HepG2 (cell line): Measurements from ENCODE around the gene AMZ2.

ENCODE experiments used
- NFYB ChIP-seq: sonication (generic); formaldehyde crosslinking; IDR thresholded peaks from 2 replicates; pipeline ENCODE4 v1.4.0; 2020; ENCODE audit warnings: missing genetic modification reagents
- SMAD3 ChIP-seq: sonication (generic); formaldehyde crosslinking; IDR thresholded peaks from 2 replicates; pipeline ENCODE4 v1.4.0; 2020; ENCODE audit warnings: missing genetic modification reagents
- SMARCC2 ChIP-seq: fragments of 450-650 bp; IDR thresholded peaks from 2 replicates; pipeline ENCODE4 v1.6.1; 2017; ENCODE audit warnings: antibody characterized with exemption, mild to moderate bottlenecking
- U2AF1 ChIP-seq: fragments of 200-400 bp; formaldehyde crosslinking; optimal IDR thresholded peaks from 2 replicates; pipeline ENCODE3; 2017; ENCODE audit warnings: mild to moderate bottlenecking, low read depth, low read length
- ZNF776 ChIP-seq: sonication (generic); formaldehyde crosslinking; IDR thresholded peaks from 2 replicates; pipeline ENCODE4 v1.4.0; 2020; ENCODE audit warnings: mild to moderate bottlenecking, missing genetic modification reagents
- TF ChIP-seq, protein P1 (sequence below): sonication (generic); formaldehyde crosslinking; IDR thresholded peaks from 2 replicates; pipeline ENCODE4 v1.8.1; 2023; ENCODE audit warnings: mild to moderate bottlenecking, missing genetic modification reagents

DNA sequence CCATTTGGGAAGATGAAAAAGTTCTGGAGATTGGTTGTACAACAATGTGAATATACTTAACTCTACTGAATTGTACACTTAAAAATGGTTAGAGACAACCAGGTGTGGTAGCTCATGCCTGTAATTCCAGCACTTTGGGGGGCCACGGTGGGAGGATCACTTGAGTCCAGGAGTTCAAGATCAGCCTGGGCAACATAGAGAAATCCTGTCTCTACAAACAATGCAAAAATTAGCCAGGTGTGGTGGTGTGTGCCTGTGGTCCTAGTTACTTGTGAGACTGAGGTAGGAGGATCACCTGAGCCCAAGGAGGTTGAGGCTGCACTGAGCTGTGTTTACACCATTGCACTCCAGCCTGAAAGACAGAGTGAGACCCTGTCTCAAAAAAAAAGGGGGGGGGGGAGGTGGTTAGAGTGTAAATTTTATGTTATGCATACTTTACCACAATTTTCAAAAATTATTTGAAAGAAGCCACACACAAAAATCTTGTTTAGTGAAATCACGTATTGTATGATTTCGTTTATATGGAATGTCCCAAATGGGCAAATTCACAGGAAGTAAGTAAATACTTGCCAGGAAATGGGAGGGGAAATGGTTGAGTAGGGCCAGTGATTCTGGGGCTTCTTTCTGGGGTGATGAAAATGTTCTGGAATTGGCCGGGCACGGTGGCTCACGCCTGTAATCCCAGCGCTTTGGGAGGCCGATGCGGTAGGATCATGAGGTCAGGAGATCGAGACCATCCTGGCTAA is 37.1 kb upstream of the AMZ2 start:
- no peak for TF ChIP-seq U2AF1
- TF ChIP-seq SMAD3 (CRISPR knock-in tag): no peak
- TF ChIP-seq, protein P1, sequence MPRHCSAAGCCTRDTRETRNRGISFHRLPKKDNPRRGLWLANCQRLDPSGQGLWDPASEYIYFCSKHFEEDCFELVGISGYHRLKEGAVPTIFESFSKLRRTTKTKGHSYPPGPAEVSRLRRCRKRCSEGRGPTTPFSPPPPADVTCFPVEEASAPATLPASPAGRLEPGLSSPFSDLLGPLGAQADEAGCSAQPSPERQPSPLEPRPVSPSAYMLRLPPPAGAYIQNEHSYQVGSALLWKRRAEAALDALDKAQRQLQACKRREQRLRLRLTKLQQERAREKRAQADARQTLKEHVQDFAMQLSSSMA (CRISPR knock-in tag): no peak
- no peak for TF ChIP-seq SMARCC2
- no peak for TF ChIP-seq ZNF776 (CRISPR knock-in tag)
- no peak for TF ChIP-seq NFYB (CRISPR knock-in tag)
